ENCODE data around the gene MIPEP.

Gene MIPEP

DNA sequence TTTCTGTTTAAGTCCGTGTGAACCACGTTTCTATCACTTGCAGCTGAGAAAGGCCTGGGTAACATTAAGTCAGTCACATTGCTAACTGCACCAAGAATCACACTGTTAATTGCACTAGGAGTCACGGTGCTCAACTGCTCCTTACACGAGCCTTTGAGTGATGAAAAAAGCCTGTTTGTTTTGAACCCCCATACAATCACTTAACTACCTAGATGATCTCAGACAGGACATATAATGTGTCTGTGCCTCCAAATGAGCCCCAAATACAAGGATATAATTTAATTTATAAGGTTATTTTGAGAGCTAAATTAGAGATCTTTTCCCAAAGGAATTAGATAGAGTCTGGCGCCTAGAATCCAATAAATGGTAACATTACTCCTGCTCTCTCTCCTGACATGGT, 84.1 kb downstream of the MIPEP start (continued):
- TF ChIP-seq, protein P1, sequence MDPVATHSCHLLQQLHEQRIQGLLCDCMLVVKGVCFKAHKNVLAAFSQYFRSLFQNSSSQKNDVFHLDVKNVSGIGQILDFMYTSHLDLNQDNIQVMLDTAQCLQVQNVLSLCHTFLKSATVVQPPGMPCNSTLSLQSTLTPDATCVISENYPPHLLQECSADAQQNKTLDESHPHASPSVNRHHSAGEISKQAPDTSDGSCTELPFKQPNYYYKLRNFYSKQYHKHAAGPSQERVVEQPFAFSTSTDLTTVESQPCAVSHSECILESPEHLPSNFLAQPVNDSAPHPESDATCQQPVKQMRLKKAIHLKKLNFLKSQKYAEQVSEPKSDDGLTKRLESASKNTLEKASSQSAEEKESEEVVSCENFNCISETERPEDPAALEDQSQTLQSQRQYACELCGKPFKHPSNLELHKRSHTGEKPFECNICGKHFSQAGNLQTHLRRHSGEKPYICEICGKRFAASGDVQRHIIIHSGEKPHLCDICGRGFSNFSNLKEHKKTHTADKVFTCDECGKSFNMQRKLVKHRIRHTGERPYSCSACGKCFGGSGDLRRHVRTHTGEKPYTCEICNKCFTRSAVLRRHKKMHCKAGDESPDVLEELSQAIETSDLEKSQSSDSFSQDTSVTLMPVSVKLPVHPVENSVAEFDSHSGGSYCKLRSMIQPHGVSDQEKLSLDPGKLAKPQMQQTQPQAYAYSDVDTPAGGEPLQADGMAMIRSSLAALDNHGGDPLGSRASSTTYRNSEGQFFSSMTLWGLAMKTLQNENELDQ (tag by site-specific recombination; IDR thresholded peaks at IDR 0.05; ENCODE audit: low read depth), result no peak
- TF ChIP-seq FEZF1 (tag by site-specific recombination; IDR thresholded peaks at IDR 0.05) (peak; percentile 69), ZNF701 (tag by site-specific recombination; IDR thresholded peaks at IDR 0.05) (no peak), EGR2 (tag by site-specific recombination; IDR thresholded peaks at IDR 0.05; ENCODE audit: low read depth) (no peak), ZNF843 (tag by site-specific recombination; IDR thresholded peaks at IDR 0.05) (0 out of 2 replicates have a peak, but pooled peaks have one; percentile 35), ZNF202 (tag by site-specific recombination; IDR thresholded peaks at IDR 0.05; ENCODE audit: borderline replicate concordance) (no peak)

DNA sequence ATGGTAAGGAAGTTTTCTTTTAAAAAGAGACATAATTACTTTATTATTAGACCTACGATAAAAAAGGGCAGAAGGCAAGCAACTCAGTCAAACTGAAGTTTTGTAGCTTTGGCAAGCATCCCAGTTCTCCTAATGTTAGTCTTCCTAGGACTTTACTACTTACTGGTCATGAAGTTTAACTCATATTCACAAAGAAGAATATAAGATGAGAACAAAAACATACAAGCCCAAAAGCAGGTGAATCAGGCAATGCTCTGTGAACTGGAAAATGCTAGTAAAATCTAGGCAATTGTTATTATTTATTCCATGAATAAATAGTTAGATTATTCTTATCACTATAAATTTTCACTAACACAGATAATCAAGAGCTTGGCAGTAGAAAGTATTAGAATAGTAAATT, 85.0 kb downstream of the MIPEP start:
- CTCF ChIA-PET, result no interaction called here

DNA sequence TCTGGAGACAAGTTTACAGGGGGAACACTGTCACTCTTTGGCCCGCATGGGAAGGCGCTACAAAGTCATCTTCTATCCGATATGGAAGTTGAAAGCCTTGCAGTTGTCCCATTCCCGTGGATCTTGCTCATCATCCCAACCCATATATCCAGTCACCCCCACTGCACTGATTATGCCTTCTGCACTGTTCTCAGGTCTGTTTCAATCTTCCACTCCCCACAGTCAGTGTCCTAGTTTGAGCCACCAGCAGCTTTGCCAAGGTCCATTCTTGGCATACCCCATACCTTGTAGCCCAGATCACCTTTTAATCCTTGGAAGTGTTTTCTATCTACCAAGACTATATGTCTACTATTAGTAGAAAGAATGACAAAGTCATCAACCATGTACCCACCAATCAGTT, 88.1 kb downstream of the MIPEP start:
- ChIA-PET CTCF (interaction anchor here (0.7 kb wide), 1 partner anchor 75 kb away, joined by 3 read pairs; no protein-coding TSS in a partner anchor), POLR2A (no interaction called here)
- no peak overlapping the region for H3K27ac ChIP-seq (ENCODE audit: extremely low read depth, low read depth, low read length)
- H3K4me3 ChIP-seq (ENCODE audit: low read depth, low read length), result no peak overlapping the region
- H3K9me3 ChIP-seq (ENCODE audit: control insufficient read depth, insufficient read depth, low read depth, low read length), result no peaks in the 10 kb centered on the region
- TF ChIP-seq ZNF121 (tag by site-specific recombination; IDR thresholded peaks at IDR 0.05), result no peak
- TF ChIP-seq, protein P2, sequence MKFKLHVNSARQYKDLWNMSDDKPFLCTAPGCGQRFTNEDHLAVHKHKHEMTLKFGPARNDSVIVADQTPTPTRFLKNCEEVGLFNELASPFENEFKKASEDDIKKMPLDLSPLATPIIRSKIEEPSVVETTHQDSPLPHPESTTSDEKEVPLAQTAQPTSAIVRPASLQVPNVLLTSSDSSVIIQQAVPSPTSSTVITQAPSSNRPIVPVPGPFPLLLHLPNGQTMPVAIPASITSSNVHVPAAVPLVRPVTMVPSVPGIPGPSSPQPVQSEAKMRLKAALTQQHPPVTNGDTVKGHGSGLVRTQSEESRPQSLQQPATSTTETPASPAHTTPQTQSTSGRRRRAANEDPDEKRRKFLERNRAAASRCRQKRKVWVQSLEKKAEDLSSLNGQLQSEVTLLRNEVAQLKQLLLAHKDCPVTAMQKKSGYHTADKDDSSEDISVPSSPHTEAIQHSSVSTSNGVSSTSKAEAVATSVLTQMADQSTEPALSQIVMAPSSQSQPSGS (tag by site-specific recombination; IDR thresholded peaks at IDR 0.05; ENCODE audit: low read depth), result no peak
- TF ChIP-seq, protein P3, sequence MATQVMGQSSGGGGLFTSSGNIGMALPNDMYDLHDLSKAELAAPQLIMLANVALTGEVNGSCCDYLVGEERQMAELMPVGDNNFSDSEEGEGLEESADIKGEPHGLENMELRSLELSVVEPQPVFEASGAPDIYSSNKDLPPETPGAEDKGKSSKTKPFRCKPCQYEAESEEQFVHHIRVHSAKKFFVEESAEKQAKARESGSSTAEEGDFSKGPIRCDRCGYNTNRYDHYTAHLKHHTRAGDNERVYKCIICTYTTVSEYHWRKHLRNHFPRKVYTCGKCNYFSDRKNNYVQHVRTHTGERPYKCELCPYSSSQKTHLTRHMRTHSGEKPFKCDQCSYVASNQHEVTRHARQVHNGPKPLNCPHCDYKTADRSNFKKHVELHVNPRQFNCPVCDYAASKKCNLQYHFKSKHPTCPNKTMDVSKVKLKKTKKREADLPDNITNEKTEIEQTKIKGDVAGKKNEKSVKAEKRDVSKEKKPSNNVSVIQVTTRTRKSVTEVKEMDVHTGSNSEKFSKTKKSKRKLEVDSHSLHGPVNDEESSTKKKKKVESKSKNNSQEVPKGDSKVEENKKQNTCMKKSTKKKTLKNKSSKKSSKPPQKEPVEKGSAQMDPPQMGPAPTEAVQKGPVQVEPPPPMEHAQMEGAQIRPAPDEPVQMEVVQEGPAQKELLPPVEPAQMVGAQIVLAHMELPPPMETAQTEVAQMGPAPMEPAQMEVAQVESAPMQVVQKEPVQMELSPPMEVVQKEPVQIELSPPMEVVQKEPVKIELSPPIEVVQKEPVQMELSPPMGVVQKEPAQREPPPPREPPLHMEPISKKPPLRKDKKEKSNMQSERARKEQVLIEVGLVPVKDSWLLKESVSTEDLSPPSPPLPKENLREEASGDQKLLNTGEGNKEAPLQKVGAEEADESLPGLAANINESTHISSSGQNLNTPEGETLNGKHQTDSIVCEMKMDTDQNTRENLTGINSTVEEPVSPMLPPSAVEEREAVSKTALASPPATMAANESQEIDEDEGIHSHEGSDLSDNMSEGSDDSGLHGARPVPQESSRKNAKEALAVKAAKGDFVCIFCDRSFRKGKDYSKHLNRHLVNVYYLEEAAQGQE (tag by site-specific recombination; IDR thresholded peaks at IDR 0.05), result no peak
- TF ChIP-seq, protein P4, sequence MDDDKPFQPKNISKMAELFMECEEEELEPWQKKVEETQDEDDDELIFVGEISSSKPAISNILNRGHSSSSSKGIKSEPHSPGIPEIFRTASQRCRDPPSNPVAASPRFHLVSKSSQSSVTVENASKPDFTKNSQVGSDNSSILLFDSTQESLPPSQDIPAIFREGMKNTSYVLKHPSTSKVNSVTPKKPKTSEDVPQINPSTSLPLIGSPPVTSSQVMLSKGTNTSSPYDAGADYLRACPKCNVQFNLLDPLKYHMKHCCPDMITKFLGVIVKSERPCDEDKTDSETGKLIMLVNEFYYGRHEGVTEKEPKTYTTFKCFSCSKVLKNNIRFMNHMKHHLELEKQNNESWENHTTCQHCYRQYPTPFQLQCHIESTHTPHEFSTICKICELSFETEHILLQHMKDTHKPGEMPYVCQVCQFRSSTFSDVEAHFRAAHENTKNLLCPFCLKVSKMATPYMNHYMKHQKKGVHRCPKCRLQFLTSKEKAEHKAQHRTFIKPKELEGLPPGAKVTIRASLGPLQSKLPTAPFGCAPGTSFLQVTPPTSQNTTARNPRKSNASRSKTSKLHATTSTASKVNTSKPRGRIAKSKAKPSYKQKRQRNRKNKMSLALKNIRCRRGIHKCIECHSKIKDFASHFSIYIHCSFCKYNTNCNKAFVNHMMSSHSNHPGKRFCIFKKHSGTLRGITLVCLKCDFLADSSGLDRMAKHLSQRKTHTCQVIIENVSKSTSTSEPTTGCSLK (tag by site-specific recombination; IDR thresholded peaks at IDR 0.05), result no peak
- no peak for TF ChIP-seq ZNF423 (tag by site-specific recombination; IDR thresholded peaks at IDR 0.05)
- TF ChIP-seq ZNF549 (tag by site-specific recombination; IDR thresholded peaks at IDR 0.05), result no peak
- TF ChIP-seq ZNF324 (tag by site-specific recombination; IDR thresholded peaks at IDR 0.05), result no peak
- no peak for TF ChIP-seq ZNF747 (tag by site-specific recombination; IDR thresholded peaks at IDR 0.05)
- H3K4me1 ChIP-seq (ENCODE audit: control insufficient read depth, insufficient read depth, low read length), result no peaks in the 10 kb centered on the region
- H3K36me3 ChIP-seq (ENCODE audit: control insufficient read depth in 2 of 2, insufficient read depth in 1 of 2, low read length in 2 of 2), result peaks cover 0 to 5% of the 10 kb centered on the region in 2 experiments; a peak in 1 of 3 replicates

More for the DNA sequence above, 85.0 kb downstream of the MIPEP start:
- TF ChIP-seq ZNF175 (tag by site-specific recombination; IDR thresholded peaks at IDR 0.05) (no peak), WT1 (tag by site-specific recombination; IDR thresholded peaks at IDR 0.05) (no peak), ZNF549 (tag by site-specific recombination; IDR thresholded peaks at IDR 0.05) (peak; percentile 61), ZNF266 (tag by site-specific recombination; IDR thresholded peaks at IDR 0.05; ENCODE audit: low read depth) (peak; percentile 98)
- TF ChIP-seq, protein P5, sequence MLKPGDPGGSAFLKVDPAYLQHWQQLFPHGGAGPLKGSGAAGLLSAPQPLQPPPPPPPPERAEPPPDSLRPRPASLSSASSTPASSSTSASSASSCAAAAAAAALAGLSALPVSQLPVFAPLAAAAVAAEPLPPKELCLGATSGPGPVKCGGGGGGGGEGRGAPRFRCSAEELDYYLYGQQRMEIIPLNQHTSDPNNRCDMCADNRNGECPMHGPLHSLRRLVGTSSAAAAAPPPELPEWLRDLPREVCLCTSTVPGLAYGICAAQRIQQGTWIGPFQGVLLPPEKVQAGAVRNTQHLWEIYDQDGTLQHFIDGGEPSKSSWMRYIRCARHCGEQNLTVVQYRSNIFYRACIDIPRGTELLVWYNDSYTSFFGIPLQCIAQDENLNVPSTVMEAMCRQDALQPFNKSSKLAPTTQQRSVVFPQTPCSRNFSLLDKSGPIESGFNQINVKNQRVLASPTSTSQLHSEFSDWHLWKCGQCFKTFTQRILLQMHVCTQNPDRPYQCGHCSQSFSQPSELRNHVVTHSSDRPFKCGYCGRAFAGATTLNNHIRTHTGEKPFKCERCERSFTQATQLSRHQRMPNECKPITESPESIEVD (tag by site-specific recombination; IDR thresholded peaks at IDR 0.05), result 0 out of 2 replicates have a peak, but pooled peaks have one; percentile 17
- H3K4me3 ChIP-seq (ENCODE audit: low read depth, low read length), result no peak overlapping the region
- H3K36me3 ChIP-seq (ENCODE audit: control insufficient read depth in 2 of 2, insufficient read depth in 1 of 2, low read length in 2 of 2), result no peaks in the 10 kb centered on the region
- POLR2A ChIA-PET, result no interaction called here
- no peaks in the 10 kb centered on the region for H3K9me3 ChIP-seq (ENCODE audit: control insufficient read depth, insufficient read depth, low read depth, low read length)
- H3K4me1 ChIP-seq (ENCODE audit: control insufficient read depth, insufficient read depth, low read length), result no peaks in the 10 kb centered on the region
- H3K27ac ChIP-seq (ENCODE audit: extremely low read depth, low read depth, low read length), result no peak overlapping the region

Data from HEK293 (cell line).